Muscle of back (tissue), 11 donors: ENCODE measurements around the gene POLD4. TPM values are rescaled to one million over a fixed set of nuclear protein-coding genes. Genes with fewer than 3 reads are reported as not detected.

Experiments used
- DNase-seq, 3 donors: peaks; one replicate each; pipeline versions ENCODE4 v3.0.0 to v3.0.0-alpha.2; 2013
- polyA plus RNA-seq, 10 donors: library from polyadenylated mRNA; unstranded; fragments of 120-200 nt; gene quantifications; one replicate each; pipeline ENCODE4 v1.2.1, GENCODE V29; 2013; ENCODE audit not compliant: insufficient read length in 10 of 10

Gene POLD4
- polyA plus RNA-seq, 10 donors, result 19.2 to 33.1 (median 25.3) TPM

DNA sequence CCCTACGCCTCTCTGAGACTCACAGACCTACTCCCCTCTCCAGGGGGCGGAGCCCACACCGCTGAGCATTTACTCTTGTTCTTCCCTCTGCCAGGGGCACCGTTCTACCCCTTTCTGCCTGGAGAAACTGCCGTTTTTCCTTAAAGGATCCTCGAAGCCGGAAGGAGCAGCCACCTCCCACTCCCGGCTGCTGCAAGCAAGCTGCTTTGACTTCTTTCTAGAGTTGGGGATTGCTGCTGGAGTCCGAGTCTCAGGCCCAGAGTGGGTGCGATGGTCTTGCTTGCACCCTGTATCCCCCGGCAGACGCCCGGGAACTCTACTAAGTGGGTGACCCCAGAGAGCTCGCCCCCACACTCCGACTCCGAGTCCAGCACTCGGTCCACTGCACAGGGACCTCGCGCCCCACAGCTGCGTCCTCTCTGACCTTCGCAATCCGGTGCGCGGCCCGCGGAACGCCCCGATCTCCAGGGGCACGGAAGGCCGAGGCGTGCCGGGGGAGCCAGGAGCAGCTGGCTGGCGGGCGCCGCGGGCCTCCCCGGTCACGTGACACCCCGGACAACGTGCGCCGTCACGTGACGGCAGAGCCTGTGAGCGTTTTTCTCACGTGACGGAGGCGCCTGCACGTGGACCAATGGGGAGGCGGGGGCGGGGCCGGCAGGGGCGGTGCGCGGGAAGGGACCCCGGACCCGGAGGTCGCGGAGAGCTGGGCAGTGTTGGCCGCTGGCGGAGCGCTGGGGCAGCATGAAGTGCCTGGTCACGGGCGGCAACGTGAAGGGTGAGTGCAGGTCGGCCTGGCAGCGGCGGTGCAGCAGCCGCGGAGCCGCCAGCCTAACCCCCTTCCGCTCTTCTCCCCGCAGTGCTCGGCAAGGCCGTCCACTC, 38.2 kb upstream of the POLD4 start, which contains the start of gene RAD9A:
Gene RAD9A, plus strand, starts transcription at position 683 of the 879 bp plus-strand sequence. Its CDS starts 59 bp downstream, at position 742.
- DNase-seq, result peak; percentile 95 to 98 (median 97)

DNA sequence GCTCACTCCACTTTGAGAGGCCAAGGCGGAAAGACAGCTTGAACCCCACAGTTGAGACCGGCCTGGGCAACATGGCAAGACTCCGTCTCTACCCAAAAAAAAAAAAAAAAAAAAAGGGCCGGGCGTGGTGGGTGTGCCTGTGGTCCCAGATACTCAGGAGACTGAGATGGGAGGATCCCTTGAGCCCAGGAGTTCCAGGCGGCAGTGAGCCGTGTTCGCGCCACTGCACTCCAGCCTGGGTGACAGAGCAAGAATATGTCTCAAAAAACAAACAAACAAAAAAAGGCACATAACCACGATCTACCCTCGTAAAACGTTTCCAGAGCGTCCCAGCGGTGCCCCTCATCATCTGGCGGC, 37.6 kb upstream of the POLD4 start:
- no peak for DNase-seq

DNA sequence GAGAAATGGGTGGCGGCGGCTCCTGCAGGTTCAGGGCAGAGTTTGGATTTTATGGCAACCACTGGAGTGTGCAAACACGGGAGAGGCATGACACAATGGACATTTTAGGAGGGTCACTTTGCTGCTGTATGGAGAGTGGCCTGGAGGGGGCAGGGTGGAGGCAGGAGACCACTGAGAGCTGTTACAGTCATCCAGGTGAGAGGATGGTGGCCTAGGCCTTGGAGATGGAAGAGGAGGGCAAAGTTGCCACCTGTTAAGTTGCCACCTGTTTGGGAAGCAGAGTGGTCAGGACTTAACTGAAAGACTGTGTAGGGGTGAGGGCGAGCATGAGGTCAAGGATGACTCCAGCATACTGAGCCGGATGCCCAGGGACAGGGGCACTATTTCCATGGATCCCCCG, 36.1 kb upstream of the POLD4 start:
- DNase-seq, result no peak

DNA sequence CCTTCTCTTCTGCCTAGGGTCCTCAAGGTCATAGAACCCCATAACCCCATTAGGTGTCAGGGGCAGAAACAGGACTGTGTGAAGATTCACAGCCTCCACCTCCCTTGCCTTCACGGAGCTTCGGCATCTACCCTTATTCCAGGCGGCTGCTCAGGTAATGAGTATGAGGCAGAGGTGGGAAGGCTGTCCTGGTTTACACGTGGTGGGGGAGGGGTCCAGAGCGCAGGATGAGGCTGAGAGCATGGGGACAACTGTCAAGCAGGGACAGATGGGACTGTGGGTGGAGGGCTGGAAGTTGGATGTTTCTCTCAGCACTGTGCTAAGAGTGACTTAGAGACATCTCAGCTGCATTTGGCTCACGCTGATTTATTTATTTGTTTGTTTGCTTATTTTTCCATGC, 34.2 kb upstream of the POLD4 start:
- no peak for DNase-seq

DNA sequence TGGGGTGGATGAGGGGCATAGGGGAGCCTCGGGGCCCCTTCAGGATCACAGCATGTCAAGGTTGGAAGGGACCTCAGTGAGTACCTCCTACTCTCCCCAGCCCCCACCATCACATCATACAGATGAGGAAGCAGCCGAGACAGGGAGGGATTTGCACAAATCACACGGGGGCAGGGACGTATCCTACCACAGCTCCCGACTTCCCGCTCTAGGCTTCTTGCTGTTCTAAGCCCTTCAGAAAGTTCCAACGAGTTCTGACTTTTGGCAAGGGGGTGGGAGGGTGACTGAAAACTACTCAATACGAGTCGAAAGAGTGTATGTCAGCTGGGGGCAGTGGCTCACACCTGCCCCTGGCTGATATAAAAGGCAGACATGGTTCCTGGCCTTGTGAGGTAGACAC, 33.7 kb upstream of the POLD4 start:
- no peak for DNase-seq

DNA sequence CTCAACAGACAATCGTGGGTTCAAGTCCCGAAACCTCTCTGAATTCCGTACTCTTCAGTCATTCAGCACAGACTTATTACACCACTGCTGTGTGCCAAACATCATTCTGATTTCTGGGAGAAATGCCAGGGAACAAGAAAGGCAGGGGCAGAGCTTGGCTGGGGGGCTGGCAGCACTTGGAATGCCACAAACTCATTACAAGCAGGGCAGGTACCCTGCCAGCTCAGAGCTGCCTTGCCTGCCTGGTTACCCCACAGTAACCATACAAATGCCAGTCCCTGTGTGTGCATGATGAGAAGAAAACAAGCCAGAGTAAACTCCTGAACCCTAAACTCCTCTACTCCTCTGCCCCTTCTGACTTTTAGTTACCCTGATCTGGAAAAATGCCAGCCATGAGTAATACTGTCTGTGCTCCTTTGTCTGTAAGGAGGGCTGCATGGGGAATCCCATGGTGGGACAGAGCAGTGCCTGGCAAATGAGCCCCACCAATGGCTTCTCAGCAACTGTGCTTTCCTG, 31.6 kb upstream of the POLD4 start:
- no peak for DNase-seq

DNA sequence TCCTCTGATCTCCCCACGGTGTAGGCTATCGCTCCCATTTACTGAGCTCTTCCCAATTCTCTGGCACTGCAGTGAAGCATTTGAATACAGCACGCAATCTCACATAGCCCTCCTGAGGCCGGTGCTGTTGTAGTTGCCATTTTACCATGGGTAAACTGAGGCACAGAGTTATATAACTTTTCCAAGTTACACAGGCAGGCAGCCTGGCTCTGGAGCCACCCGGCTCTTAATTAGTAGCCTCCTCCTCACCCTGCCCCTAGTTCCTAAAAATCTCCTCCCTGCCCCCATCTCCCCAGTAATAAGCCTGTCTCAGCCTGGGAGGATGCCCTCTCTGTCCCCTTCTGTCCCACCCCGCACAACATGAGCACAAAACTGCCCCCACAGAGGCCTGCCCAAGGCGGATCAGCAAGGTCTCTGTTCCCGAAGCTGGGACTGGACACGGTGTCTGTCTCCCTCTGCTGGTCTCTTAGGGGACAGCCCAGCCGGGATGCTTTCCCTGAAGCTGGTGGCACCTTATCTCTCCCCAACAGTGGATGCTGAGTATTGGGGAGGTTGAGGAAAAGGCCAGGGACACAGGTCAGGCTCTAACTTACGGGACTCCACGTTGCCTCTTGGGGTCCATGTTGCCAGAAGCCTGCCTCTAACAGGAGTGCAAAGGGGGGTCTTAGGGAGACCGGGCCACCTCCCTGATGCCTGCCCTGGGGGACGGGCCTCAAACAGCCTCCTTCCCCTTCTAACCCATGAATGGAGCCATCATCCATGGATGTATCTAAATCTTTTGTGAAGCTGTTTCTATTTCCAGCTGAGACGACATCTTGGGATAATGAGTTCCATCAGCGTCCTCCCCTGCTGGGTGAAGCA, 29.2 kb upstream of the POLD4 start:
- peak; percentile 70 to 87 (median 77) for DNase-seq

DNA sequence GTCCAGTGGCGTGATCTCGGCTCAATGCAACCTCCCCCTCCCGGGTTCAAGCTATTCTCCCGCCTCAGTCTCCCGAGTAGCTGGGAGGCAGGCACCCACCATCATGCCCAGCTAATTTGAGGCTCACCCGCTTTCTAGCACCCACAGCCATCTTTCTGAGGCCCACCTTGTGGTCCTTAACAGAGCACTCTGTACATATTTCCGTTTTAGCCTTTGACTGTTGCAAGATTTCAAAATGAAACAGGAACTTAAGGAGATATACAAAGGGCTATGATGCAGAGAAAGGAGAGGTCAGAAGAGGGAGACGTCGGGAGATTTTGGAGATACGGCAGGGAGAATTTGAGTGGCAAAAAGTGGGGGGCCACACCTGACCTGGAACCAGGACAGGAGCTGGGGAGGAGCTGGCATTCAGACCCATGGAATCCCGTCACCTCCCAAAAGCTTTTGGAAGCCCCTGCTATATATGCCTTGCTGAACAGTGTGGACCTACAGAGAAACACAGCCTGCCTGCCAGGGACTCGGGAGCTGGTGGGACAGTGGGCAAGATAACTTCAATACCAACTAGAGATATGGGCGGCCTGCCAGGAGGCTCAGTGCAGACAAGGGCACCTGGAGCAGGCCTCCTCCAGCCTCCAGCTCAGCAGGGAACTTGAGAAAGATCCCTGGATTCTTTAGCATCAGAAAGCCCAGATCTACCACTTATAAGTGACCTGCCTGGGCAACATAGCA, 28.1 kb upstream of the POLD4 start:
- no peak for DNase-seq

DNA sequence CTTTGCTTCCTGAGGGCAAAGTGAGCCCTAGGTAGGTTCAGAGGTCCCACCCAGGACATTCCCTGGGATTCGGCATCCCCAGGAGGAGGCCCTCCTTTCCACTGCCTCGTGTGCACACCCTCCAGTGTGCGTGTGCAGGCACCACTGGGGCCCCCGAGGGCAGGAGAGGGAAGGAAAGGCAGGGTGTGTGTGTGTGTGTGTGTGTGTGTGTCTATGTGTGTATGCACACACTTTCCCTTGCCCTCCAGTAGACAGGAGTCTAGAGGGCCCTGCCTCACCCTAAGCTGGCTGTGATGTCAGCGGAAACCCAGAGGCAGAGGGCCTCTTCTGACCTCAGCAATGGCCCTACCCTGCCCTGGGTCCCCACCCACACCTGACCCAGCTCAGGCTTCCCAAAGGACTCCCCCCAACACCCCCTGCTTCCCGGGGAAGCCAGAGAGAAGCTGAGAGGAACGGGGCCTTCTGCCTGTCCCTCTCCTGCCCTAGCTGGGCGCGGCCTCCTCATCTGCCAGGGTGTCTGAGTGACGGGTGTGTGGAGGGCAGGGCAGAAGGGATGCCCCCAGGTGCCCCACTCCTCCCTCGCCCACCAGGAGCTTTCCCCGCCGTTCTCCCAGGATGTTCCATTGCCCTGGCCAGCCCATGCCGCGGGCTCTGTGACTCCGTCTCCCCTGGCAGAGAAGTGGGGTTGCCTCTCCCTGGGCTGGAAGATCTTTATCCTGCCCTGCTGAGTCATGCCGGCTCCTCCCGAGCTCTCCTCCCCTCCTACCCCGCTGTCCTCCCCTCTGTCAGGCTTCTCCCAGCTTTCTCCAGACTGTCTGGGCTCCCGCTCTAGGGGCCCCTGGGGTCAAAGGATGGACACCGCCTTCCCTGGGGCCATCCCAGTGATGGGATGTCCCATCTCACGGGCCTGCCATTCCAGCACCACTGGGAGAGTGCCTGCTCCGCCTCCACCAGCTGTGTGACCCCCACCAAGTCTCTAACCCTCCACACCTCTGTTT, 26.0 kb upstream of the POLD4 start:
- DNase-seq, result no peak

DNA sequence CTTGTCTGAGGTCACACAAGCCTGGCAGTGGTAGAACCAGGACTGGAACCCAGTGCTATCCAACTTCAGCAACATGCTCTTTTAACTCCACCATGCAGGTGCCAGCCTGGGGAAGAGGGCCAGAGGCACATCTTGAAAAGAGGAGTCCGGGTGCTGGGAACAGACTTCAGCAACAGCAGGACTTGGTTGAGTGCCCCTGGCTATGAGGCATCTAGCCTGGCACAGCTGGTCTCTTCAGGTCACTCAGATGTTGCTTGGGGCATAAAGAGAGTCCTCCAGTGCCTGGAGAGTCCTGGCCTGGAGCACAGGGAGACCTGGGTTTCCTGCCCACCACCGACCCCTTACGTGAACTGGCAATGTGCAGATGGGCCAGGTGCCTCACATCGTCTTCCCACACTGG, 25.2 kb upstream of the POLD4 start:
- no peak for DNase-seq

DNA sequence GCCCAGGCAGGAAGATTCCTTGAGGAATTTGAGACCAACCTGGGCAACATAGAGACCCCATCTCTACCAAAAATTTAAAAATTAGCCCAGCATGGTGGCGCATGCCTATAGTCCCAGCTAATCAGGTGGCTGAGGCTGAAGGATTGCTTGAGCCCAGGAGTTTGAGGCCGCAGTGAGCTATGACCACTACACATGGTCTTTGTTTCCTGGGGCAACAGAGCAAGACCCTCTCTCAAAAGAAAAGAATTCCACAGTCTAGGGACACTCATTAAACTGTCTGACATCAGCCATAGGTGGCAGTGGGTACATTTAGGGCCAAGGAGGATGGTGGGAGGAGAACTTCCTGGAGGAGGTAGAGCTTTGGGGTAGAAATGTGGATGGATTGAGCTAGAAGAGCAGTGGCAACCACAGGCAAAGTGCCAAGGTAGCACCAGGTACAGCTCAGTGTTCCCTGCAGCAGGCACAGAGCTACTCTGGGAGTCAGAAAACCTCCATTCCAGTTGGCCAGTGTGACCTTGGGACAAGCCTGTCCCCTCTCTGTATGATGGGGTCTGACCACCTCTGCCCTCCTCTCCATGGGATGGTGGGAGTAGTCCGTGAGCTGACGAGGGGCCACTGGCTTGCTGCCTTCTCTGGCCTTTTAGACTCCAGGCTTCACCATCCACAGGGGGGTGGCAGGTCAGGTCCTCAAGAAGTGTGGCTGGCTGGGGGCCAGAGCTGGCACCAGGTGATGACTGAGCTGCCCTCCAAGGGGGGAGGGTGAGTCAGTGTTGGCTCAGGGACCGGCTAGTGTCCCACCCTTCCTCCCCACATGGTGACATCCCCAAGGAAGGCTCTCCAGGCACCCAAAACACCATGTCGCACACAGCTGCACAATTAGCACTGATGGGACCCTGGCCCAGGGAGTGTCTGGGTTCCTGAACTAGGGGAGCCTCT, 23.8 kb upstream of the POLD4 start:
- DNase-seq, result no peak

DNA sequence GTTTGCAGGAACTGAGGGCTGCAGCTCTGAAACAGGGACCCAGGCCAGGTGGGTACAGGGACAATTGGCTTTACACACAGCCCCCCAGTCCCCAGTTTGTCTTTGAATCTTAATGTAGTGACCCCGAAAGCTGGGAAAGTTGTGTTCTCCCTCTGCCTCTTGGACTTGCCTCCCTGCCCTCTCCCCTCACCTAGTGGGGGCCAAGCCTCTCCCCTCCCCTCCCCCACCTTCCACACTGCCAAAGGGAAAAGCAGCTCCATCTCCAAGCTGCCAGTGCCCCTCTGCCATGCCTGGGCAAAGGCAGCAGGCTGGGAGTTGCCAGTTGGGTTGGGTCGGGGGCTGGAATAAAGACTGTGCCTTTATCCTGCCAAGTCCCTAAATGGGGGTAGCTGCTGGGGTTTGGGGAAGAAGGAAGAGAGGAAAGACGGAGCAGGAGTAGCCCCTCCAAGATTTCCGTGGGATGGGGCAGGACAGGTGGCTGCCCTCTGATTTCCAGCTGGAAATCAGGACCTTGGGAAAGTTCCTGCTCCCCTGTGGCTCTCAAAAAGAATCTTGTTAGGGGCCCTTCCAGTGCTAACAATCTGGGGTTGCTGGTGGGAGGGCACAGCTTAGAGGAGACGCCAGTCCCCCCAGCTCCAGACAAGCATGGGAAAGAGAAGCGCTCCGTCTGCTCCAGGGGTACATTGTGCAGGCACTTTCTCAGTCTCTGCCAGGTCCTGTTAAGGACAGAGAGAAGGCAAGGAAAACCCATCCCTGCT, 22.9 kb upstream of the POLD4 start:
- DNase-seq, result no peak

DNA sequence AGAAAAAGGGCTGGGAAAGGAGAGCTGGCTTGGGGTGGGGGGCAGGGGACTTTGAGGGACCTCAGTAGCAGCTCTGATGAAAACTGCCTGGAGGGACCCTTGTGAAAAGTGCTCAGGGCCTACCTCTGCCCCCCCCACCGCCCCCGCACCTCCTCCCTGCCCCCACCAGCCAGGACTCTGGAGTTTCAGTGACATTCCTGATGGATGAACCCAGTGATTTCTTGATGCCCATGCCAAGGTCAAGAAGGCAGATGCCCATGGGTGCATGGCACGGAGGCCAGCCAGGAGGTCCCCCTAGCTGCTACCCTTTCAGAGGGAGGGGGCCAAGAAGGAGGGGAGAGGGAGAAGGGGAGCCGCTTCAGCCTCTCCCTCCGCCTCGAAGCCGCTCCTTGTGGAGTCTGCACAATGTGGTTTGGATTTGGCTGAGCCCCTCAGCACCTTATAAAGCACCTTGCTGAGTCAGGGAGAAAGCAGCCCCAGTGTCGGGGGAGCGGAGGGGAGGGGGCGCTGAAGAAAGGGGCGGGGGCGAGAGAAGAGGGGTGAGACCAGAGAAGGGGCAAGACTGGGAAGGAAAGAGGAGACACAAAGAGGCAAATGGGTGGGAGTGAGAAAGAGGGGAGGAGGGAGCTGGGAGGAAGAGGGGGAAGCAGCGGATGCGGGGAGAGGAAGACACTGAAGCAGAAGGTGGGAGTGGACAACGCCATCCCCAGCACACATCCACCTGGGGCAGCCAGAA, 22.1 kb upstream of the POLD4 start:
- no peak for DNase-seq

DNA sequence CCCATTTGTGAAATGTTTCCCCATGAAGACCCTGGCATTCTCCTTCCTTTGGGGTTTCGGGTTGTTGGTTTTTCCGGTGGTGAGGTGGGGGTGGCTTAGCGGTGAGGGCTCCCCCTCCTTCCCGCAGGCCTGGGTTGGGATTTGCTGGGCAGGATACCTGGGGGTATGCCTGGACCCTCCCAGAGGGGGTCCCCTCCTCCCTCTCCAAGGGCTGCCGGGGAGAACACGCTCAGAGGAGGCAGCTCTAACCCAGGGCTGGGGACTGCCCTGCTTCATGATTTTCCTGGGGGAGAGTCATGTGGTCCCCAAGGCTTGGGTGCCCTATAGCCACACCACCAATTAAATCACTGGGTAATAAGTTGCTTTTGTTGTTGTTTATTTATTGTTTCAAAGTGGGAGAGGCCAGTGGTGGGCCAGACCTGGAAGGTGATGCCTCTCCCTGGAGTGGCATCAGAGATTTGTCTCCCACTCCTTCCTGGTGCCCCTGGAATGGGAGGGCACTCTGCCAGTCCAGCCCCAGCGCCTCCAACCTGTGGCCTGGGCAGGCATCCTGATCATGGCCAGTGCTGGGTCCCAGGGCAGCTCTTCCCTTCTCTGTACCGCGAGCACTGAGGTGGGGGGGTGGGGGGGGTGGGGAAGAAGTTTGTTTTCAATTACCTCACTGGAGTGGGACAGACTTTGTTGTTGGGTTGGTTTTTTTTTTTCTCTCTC, 21.4 kb upstream of the POLD4 start:
- no peak for DNase-seq

DNA sequence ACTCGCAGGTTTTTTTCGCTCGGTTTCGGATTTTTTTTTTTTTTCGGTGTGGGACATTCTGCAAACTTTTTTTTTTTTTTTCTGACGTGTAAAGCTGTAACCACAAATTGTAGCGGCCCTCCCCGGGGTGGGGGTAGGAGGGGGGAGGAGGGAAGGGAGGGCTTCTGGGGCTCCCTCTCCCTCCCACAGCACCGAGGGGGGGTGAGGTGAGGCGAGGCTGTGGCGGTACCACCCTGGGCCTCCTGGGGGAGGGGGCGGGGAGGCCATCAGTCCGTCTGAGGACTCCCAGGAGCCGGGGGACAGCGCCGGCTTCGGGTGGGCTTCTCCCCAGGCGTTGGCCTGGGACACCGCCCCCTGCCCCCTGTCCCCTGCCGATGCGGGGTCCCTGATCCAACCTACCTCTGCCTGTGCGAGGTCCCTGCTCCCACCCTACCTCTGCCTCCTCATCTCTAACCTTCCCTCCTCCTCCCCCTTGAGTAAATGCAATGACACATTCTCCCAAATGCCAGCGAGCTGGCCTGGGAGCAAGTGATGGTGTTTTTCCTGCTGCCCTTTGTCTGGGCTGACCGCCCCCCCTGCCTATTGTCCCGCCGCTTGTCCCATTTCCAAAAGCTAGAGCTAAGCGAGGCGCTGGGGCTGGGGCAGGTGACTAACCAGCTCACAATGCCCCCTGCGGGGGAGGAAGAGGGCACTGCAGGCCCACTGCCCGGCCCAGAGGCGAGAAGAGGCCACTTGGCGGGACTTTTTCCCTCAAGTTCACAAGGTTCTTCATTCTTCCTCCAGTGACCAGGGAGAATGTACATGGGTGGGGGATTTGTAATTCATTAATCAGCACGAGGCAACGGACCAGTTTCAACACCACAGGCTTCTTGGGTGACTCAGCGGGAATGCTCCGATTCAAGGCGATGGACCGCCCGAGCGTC, 20.6 kb upstream of the POLD4 start:
- DNase-seq, result peak in 2 of 3 donors; percentile 73 to 88
